Measurements from ENCODE around the gene GRID2. TPM values are rescaled to one million over a fixed set of nuclear protein-coding genes. Genes with fewer than 3 reads are reported as not detected.
"Not testable (repeated sequence)": the region's sequence is repeated elsewhere in the genome, so short reads cannot be mapped to it uniquely, and the experiment has no call there.

The GRID2 gene
- total RNA-seq, 4 donors from 2014 or later: 0.63 TPM; not detected in 3

- no peak for TF ChIP-seq CTCF (IDR thresholded peaks at IDR 0.05)
- no peak for TF ChIP-seq POLR2A (IDR thresholded peaks at IDR 0.05)
- TF ChIP-seq EP300 (IDR thresholded peaks at IDR 0.05): no peak
- Histone ChIP-seq H3K27ac (no peak overlapping the region), H3K9me3 (no peaks in the 10 kb centered on the region), H3K27me3 (no peaks in the 10 kb centered on the region), H3K4me3 (no peak overlapping the region), H3K4me1 (no peaks in the 10 kb centered on the region), H3K36me3 (no peaks in the 10 kb centered on the region)
- DNase-seq (ENCODE audit: low spot score in 2 of 2): no peak
- WGBS, 2 donors: 90 to 94% methylated on average over 4 of the region's 4 CpGs
Observed at GRCh38 chr4:93346840-93347239, 1043.1 kb downstream of the GRID2 start.

- H3K36me3 ChIP-seq: no peaks in the 10 kb centered on the region
- TF ChIP-seq POLR2A (IDR thresholded peaks at IDR 0.05): no peak
- no peak for TF ChIP-seq EP300 (IDR thresholded peaks at IDR 0.05)
- TF ChIP-seq CTCF (IDR thresholded peaks at IDR 0.05): no peak
Observed at GRCh38 chr4:93348896-93349295, 1045.1 kb downstream of the GRID2 start.

GRCh38 chr4:93351846-93352245 lies 1048.1 kb downstream of the GRID2 start:
- no peaks in the 10 kb centered on the region for H3K4me1 ChIP-seq
- no peak overlapping the region for H3K4me3 ChIP-seq
- H3K36me3 ChIP-seq: no peaks in the 10 kb centered on the region

More at GRCh38 chr4:93348896-93349295, 1045.1 kb downstream of the GRID2 start:
- Histone ChIP-seq H3K4me3 (no peak overlapping the region), H3K4me1 (no peaks in the 10 kb centered on the region), H3K27me3 (no peaks in the 10 kb centered on the region), H3K9me3 (no peaks in the 10 kb centered on the region), H3K27ac (no peak overlapping the region)
- no peak for DNase-seq (ENCODE audit: low spot score in 2 of 2)
- 83 to 89% methylated on average over 3 of the region's 3 CpGs for WGBS, 2 donors

GRCh38 chr4:93355411-93355810 lies 1051.6 kb downstream of the GRID2 start:
- H3K9me3 ChIP-seq: no peaks in the 10 kb centered on the region
- WGBS, 2 donors: 90 to 91% methylated on average over 4 of the region's 4 CpGs
- TF ChIP-seq CTCF (IDR thresholded peaks at IDR 0.05) (no peak), EP300 (IDR thresholded peaks at IDR 0.05) (no peak), POLR2A (IDR thresholded peaks at IDR 0.05) (no peak)
- no peaks in the 10 kb centered on the region for H3K4me1 ChIP-seq
- no peaks in the 10 kb centered on the region for H3K36me3 ChIP-seq
- DNase-seq (ENCODE audit: low spot score in 2 of 2): no peak
- H3K27me3 ChIP-seq: no peaks in the 10 kb centered on the region
- no peak overlapping the region for H3K27ac ChIP-seq
- H3K4me3 ChIP-seq: no peak overlapping the region

More at GRCh38 chr4:93351846-93352245, 1048.1 kb downstream of the GRID2 start:
- H3K27ac ChIP-seq: no peak overlapping the region
- no peak for DNase-seq (ENCODE audit: low spot score in 2 of 2)
- H3K27me3 ChIP-seq: no peaks in the 10 kb centered on the region
- TF ChIP-seq CTCF (IDR thresholded peaks at IDR 0.05): no peak
- no peak for TF ChIP-seq EP300 (IDR thresholded peaks at IDR 0.05)
- no peak for TF ChIP-seq POLR2A (IDR thresholded peaks at IDR 0.05)
- WGBS, 2 donors: 73 to 82% methylated on average over 1 of the region's 1 CpG
- H3K9me3 ChIP-seq: no peaks in the 10 kb centered on the region

GRCh38 chr4:93359586-93359985 lies 1055.8 kb downstream of the GRID2 start:
- Histone ChIP-seq H3K27ac (no peak overlapping the region), H3K4me1 (no peaks in the 10 kb centered on the region), H3K9me3 (peaks cover 0 to 12% (median 0%) of the 10 kb centered on the region in 4 donors), H3K36me3 (no peaks in the 10 kb centered on the region), H3K27me3 (no peaks in the 10 kb centered on the region), H3K4me3 (no peak overlapping the region)
- 82 to 92% methylated on average over 3 of the region's 3 CpGs for WGBS, 2 donors
- TF ChIP-seq EP300 (IDR thresholded peaks at IDR 0.05): no peak
- no peak for TF ChIP-seq CTCF (IDR thresholded peaks at IDR 0.05)
- no peak for TF ChIP-seq POLR2A (IDR thresholded peaks at IDR 0.05)
- DNase-seq (ENCODE audit: low spot score in 2 of 2): no peak

- 83 to 85% methylated on average over 9 of the region's 9 CpGs for WGBS, 2 donors
- not testable (repeated sequence) for H3K4me1 ChIP-seq; H3K4me3 ChIP-seq; H3K27me3 ChIP-seq; H3K27ac ChIP-seq; H3K36me3 ChIP-seq; DNase-seq (ENCODE audit: low spot score in 2 of 2)
- H3K9me3 ChIP-seq: peaks cover 0 to 20% (median 0%) of the 10 kb centered on the region in 4 donors
Observed at GRCh38 chr4:93366169-93366755, 1062.5 kb downstream of the GRID2 start.

Measured in tibial nerve (tissue), 4 donors.